NCI-H2196 (cell line): Measurements from ENCODE around the gene HHIPL1.
"Not testable (repeated sequence)": the region's sequence is repeated elsewhere in the genome, so short reads cannot be mapped to it uniquely, and the experiment has no call there.

Experiments
- DNase-seq: peaks from one replicate; lab custom pipeline; 2025; ENCODE audit not compliant: unreplicated experiment; lab: John Stamatoyannopoulos, UW

The HHIPL1 gene

DNA sequence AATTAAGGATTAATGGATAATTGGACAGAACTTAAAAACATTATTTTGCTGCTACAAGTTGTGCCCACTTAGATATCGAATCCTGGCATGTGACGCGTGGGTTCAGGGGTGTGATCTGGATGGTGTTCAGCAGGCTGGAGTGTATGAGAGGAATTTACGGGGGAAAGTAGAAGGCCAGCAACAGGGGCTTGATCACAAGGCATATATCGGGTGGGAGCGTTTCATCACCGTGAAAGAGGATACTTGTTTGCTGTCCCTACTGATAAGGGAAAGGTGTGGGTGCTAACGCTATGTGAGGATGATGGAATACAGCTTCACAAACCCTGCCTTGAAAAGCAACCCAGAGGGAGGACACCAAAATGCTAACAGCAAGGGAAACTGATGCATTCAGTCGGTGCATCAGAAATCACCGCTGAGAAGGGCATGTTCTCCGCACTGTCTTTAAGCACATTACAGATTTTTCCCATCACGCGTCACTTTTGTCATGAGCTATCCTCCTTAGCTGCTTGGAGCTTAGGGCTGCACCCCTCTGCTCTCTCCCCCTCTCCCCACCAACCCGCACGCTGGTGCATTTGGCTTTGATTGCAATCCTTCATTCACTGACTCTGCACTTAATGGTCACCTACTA lies 13.4 kb downstream of the HHIPL1 start:
- no peak for DNase-seq

- DNase-seq = no peak
These were observed 14.4 kb downstream of the HHIPL1 start for GRCh38 chr14:99659333-99659741.

GRCh38 chr14:99660006-99660566 lies 15.2 kb downstream of the HHIPL1 start:
- DNase-seq = no peak

DNA sequence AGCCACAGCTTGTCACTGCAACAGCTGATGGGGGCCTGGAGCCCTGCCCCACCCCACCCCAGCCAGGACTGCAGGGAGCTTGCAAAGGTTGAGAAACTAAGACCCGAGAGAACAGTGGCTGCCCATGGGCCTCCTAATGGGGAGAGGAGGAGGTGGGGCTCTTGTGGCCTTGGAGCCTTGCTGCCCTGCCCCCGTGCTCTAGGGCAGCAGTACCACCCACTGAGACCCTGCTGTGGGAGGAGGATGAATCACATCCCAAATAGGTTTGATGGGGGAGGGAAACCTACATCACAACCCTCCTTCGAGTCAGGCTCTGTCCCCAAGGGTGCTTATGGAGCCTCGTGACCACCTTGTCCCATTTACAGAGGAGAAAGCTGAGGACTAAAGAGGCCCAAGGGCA lies 15.9 kb downstream of the HHIPL1 start:
- no peak for DNase-seq

DNA sequence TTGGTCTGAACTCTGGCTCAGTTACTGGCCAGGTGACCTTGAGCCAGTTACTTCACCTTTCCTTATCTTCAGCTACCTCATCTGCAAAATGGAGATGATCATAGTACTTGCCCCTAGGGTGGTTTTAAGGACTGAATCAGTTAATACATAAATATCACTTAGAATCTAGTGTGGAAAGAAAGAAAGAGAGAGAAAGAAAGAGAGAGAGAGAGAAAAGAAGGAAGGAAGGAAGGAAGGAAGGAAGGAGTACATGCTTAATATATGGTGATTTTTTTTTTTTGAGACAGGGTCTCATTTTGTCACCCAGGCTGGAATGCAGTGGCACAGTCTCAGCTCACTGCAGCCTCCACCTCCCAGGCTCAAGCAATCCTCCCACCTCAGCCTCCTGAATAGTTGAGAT lies 16.3 kb downstream of the HHIPL1 start:
- DNase-seq = not testable (repeated sequence)

- DNase-seq = no peak
These were observed 17.9 kb downstream of the HHIPL1 start for GRCh38 chr14:99662846-99663245.

DNA sequence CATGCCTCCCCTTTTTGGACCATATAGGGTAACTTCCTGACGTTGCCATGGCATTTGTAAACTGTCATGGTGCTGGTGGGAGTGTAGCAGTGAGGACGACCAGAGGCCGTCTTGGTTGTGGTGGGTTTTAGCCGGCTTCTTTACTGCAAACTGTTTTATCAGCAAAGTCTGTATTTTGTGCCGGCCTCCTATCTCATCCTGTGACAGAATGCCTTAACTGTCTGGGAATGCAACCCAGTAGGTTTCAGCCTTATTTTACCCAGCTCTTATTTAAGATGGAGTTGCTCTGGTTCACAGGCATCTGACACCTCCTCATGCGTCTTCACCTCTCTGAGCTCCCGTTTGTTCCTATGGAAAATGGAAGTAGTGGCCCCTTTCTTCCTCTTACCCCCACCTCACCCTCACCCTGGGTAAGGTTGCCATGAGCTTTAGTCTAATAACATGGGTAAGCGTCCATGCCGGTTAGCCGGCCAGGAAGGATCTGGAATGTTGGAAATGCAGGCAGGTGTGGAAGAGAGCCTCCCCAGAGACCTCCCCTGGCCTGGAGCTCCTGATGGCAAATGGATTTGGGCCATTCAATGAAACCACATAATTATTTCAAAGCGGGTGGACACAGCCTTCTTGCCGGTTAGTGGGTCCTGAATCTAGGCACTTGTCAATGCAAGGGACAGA lies 18.6 kb downstream of the HHIPL1 start:
- DNase-seq = no peak

GRCh38 chr14:99664058-99664936 lies 19.4 kb downstream of the HHIPL1 start:
- DNase-seq = no peak

GRCh38 chr14:99664937-99665273 lies 20.0 kb downstream of the HHIPL1 start:
- DNase-seq = no peak

GRCh38 chr14:99666533-99666932 lies 21.6 kb downstream of the HHIPL1 start:
- no peak for DNase-seq

GRCh38 chr14:99667045-99667444 lies 22.1 kb downstream of the HHIPL1 start:
- no peak for DNase-seq

DNA sequence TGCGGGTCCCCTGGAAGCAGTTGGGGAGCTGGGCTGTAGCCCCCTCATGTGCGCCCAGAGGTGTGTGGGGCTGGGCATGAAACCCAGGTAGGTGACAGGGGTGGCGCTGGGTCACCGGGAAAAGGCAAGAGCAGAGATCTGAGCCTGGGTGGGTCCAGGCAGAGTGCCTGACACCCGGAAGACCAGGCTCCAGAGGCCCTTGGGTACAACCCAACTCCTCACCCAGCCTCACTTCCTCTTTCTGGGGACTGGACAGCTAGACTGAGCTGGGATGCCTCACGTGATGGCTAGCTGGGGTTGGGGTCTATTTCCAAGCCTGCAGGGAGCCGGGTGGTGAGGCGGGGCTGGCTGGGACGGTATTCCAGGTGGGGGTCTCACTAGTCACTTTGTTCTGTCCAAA lies 22.9 kb downstream of the HHIPL1 start:
- no peak for DNase-seq

- no peak for DNase-seq
These were observed 23.7 kb downstream of the HHIPL1 start for GRCh38 chr14:99668307-99669295.

- DNase-seq = no peak
These were observed 25.7 kb downstream of the HHIPL1 start for GRCh38 chr14:99670361-99671234.

DNA sequence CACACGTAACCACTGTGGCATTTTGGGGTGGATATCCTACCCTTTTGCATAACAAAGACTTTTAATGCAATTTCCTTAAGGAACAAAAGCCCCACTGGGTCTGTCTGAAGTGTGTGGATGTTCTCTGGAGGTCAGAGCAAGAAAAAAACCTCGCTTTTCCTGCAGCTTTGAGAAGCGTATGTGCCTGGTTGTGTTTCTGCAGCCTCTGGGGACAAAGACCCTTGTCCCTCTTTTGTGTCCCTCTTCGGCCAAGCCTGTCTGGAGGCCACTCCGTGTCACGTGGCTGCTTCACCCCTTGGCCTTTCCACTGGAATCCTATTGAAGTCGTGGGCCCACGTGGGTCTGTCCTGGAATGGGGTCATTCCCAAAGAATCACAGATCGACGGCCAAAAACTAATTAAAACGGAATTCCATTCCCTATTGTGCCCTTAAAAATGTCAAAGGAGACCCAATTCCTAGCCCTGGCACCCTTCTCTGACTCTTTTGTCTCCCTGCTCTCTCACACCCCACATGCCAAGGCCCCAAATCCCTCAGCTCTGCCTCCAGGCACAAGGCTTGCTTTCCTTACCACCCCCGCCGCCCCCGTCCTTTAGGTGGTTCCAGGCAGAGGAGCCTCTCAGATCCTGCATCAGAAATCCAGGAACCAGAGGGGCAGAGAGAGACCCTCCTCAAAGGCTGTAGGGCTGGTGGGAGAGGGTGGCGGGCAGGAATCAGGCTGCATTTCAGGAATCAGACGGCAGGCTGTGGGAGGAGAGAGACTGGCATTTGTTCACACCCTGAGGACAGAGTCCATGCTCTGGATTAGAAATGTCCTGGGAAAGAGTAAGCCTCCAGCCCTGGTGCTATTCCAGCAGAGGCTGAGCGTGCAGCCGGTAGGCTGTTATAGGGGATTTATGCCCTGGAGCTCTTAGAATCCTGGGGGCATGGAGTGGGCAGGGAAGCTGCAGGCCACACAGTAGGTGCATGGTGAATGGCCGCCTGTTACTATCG lies 26.6 kb downstream of the HHIPL1 start:
- DNase-seq = no peak

- no peak for DNase-seq
These were observed 27.8 kb downstream of the HHIPL1 start for GRCh38 chr14:99672506-99673304.

DNA sequence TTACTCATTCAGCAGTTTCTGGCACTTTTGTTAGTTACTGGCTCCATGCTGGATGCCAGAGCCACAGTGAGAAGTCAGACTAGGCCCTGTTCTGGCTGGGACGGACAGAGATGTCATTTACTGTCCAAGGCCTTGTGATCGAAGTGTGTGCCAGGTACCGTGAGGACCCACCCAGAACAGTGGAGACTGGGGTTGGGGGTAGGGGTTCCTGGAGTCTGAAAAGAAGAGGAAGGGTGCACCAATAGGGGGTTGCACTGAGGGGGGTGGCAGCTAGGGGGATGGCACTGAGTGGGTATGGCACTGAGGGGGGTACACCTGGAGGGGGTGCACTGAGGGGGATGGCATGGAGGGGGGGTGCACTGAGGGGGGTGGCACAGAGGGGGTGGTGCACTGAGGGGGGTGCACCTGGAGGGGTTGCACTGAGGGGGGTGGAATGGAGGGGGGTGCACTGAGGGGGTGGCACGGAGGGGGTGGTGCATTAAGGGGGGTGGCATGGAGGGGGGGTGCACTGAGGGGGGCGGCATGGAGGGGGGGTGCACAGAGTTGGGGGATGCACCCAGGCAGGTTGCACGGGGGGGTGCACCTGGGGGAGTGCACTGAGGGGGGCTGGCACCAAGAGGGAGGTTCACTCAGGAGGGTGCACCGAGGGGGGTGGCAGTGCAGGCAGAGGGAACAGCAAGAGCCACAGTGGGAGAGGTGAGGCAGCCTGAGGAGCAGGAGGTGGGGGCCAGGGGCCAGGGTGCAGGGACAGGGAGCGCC lies 28.6 kb downstream of the HHIPL1 start:
- no peak for DNase-seq
